Glomerular visceral epithelial cell (primary cell): ENCODE measurements around the gene BORCS8.

Source experiments
- DNase-seq: peaks from one replicate; pipeline ENCODE4 v3.0.0-alpha.2; 2016; ENCODE audit errors: extremely low spot score

BORCS8 gene

DNA sequence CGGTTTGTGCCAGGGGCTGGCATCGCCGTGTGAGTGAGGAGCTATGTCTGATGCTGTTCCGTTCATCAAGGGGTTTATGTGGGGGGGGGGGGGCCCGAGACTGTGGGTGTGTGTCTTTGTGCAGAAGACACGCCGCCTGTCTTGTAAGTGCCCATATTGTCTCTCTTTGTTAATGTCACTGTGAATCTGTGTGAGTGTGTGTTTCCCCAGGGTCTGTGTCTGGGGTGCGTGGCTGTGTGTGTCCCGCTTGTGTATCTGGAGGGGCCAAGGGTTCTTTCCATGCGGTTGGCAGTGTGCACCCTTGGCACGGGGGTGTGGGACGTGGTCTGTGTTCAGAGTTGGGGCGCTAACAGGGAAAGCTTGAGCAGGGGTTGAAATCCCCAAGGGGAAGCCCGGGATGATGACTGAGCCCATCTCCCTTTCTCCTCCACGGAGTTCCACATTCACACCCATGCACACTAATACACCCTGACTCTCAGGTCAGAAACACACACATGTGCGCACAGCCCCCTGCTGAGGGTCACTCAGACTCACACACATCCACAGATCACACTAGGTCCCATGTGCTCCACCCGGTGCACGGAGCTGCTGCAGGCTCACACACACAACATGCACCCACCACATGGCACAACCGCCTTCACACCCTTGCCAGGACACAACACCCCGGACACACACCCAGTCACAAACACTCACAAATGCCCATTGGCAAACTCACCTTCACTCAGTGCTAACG lies 21.6 kb upstream of the BORCS8 start:
- DNase-seq: no peak

DNA sequence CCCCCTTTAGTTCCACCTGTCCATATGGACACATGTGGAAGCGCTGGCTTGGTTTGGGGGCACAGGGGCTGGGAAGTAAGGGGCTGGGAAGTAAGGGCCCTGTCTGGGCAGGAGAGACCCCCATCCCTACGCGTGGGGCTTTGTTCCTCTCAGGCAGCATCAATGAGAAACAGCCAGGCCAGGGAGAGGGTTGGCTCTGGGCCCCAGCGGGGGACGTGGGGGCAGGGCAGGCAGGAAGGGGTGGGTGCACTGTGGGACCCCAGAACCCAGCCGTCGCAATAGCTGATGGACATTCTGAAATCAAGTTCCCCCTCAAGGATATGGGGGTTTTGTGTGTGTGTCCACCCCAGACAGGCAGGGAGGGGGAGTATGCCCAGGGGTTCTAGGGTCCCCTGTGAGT lies 21.0 kb upstream of the BORCS8 start:
- DNase-seq: no peak

DNA sequence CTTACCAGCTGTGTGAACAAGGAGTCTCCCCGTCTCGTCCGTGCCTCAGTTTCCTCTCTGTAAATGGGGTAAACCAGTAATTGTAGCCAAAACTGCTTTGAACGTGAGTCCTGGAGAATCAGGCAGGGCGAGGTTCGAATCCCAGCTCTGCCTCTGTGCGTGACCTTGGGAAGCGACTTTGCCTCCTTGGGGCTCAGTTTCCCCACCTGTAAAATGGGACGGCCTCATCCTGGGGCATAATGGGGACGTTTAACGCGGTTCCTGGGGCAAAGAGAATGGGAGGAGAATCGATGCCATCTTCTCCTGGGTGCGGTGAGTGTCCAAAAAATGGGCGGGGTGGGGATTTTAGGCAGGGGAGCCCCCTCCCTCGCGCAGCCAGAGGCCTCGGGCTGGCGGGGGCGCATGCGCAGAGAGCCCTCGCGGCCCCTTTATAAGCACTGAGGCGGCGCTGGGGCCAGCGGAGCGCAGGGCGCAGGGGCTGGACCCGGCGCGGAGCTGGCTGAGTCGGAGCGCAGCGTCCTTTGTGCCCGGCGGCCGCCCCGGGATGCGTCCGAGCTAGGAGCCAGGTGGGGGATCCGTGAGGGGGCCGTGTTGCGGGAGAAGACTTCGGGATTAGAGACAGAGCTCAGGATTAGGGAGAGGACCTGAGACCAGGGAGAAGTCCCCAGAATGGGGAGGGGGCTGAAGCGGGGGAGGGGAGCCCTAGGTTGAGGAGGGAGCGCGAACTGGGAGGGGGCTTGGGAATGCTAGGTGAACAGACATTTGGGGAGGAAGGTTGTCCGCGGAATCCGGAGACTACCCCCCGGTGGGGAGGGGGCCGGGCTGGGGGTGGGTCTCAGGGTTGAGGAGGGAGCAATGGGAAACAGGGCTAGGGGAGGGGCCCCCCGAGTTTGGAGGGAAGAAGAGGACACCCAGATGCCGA lies 19.8 kb upstream of the BORCS8 start, which contains the start of gene NCAN:
Gene NCAN, plus strand, starts transcription at position 460 of the 922 bp plus-strand sequence. CDS start 4,996 bp downstream, outside the sequence.
- DNase-seq: no peak

DNA sequence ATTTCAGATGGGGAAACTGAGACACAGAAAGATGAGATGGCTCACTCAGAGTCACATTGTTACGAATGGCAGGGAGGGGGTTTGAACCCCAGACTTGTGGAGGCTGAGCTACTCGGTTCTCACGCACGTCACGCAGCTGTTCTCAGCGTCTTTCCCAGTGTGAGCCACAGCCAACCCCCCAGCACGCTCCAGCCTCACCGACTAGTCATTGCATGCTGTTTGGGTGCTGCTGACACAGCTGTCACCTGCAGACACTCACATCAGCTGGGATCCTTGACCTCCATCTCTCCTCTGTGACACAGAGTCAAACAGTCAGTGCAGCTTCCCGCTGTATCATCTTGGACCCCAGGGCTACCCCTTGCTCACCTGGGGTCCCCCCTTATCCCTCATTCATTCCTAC lies 17.4 kb upstream of the BORCS8 start:
- no peak for DNase-seq

DNA sequence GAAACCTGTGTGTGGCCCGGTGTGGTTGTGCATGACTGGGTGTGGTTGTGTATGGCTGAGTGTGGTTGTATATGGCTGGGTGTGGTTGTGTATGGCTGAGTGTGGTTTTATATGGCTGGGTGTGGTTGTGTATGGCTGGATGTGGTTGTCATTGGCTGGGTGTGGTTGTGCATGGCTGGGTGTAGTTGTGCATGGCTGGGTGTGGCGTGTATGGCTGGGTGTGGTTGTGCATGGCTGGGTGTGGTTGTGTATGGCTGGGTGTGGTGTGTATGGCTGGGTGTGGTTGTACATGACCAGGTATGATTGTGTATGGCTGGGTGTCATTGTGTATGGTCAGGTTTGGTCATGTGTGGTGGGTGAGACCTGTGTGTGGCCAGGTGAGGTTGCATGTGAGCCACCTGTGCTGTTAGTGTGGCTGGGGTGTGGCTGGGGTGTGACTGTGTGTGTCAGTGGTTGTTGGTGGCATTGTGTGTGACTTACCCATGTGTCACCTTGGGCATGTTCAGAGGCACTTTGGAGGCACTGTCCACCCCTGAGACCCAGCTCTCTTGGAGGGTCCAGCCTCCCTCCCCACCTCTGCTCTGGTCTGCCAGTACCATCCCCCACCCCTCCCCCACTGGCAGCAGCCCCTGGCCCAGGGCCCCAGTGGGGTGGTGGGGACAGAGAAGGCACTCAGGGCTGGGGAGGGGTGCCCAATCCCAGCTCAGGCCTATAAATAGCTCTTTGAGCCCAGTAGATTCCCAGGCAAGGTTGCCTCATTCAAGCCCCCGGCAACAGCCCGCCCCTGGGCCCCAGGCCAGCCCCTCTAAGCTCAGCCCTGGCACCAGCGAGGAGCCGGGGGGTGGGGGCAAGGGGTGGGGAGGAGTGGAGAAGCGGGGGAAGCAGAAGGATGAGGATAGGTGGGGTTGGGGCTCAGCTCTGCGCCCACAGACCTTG lies 16.0 kb upstream of the BORCS8 start:
- no peak for DNase-seq

DNA sequence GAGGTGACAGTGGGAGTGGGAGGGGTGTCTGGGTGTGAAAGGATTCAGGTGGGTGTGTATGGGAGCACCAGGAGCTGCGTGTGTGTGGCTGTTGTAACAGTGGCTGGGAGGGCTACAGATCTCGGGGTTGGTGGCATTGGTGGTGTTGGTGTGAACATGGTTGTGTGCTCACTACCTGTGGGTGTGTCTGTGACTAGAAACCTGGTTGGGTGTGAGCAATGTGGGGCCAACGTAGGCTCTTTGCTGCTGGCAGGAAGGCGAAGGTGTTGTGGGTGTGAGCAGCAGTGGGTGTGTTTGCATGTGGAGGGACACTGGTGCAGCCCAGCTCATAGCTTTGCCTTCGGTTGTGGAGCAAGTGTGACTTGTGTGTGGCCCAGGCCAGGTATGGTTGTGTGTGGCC lies 15.0 kb upstream of the BORCS8 start:
- no peak for DNase-seq

DNA sequence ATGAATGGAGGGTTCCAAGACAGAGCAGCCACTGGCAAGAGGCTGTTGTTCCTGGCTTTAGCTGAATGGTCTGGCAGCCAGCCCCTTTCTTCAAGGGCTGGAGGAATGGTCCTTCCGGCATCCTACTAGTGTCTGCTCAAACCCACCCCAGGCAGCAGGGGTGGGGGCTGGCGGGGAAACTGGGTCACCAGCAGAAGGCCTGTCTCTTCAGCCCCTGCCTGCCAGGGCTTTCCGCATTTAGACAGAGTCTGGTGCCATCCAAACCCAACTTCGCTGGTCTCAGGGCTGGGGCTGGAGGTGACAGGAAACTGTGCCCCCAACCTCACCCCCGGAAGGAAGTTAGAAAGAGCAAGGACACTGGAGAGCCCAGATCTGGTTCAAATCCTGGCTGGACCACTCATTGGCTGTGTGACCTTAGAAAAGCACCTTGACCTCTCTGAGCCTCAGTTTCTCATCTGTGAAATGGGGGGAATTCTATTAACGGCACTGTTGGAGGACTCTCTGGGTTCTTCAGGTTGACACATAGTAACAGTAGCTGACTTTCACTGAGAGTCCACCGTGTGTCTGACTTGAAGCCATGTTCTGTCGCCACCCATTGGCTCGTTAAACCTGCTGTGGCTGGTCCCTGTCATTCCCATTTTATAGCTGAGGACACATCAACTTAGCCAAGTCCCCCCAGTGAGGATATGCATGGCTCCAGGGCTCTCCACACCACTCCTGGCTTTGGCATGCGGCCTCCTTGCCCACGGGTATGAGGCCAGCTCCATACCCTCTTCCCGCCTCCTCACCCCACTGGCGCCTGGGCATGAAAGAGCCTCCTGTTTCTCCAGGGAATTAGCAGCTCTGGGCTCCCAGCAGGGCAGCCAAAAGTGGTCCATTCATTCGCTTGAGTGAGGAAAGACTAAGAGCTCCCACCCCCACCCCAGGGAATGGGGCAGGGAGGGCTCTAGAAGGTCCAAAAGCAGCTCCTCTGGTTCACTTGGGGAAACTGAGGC lies 13.8 kb upstream of the BORCS8 start:
- no peak for DNase-seq

DNA sequence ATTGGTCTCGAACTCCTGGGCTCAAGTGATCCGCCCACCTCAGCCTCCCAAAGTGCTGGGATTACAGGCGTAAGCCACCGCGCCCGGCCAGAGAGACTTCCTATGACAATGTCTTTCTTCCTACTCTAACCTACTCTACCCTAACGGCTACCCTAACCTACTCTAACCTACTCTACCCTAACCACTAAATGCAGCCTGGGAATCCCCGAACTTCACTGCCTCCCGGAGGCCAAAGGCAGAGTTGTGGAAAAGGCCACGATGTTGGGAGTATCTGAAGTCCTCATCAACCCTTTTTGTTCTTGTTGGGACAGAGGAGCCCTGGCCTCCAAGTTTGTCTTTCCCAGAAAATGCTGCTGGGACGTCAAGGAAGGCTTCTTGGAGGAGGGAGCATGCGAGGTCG lies 12.2 kb upstream of the BORCS8 start:
- no peak for DNase-seq

DNA sequence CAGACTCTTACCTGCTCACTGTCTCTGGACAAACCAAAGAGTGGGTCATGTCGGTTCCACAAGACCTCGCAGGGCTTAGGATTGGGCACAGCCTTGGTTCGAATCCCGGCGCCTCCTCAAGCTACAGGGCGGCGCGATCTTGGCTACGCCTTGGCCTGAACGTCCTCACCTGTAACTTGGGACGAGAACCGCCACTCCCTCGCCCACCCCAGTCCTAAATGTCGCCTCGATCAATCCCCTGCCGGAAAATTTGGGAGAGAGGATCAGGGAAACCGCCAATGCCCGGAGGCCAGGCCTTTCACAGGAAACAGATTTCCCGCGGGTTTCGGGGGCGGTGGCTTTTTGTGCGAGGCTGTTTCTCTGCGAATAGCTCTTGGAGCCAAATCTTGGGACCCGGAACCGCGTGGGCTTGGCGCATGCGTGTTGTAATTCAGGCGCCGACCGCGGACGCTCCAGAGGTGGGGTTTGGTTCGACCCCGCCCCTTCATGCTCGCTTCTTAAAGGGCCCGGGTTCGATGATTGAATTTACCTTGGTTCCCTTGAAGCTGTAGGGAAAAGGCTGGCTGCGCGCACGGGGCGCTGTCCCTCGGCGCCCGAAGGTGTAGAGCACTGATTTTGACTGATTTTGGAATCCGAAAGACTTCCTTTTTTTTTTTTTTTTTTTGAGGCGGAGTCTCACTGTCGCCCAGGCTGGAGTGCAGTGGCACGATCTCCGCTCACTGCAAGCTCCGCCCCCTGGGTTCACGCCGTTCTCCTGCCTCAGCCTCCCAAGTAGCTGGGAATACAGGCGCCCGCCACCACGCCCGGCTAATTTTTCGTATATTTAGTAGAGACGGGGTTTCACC lies 11.3 kb upstream of the BORCS8 start, which contains the start of gene NR2C2AP:
Gene NR2C2AP, minus strand, starts transcription at position 403 of the 845 bp plus-strand sequence. Its CDS starts 354 bp downstream, at position 49.
- peak; percentile 95 for DNase-seq

DNA sequence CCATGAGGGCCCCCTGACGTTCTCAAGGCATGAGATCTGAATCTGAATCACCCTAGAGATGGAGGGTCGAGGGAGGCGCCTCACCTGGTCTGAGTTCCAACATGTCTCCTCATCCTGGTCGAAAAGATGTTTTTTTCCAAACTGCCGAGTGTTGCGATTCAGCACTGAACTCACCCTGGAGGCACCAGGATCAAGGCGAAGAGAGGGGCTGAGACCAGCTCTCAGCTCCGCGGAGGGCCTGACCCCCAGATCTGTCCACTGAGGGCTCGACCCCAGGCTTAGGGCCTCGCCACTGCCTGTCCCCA lies 10.7 kb upstream of the BORCS8 start:
- DNase-seq: no peak

DNA sequence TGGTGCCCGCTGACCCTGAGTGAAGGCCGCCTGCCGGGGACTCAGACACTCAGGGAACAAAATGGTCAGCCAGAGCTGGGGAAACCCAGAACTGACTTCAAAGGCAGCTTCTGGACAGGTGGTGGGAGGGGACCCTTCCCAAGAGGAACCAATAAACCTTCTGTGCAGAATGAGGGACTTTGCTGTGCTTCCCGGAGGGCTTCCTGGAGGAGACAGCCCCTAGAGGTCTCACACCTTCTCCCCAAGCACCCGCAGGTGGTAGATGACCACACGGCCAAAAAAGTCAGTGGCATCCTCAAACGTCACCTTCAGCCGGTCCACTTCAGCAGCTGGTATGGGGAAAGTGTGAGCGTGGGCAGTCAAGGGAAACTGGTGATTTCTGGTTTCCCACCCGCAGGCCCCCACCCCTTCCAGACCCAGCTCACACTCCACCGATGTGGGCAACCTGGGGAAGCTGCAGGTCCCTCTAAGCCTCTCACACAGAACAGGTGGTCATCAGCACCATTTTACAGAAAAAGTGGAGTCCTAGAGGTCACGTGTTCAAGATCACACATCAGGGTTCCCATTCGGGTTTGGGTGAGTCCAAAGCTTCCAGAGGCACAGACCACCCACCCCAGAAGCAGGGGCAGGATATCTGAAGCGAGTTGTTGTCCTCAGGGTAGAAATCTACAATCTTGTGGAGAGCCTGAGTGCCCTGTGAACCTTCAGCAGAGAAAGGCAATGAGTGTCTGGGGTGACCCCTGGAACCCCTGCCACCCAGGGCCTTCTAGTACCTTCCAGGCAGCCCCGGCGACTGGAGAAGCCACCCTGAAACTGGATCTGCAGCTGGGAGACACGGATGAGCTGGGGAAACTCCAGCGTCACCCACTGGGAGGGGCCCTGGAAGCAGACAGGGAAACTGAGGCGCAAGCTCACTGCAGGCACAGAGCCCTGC lies 10.0 kb upstream of the BORCS8 start:
- no peak for DNase-seq

DNA sequence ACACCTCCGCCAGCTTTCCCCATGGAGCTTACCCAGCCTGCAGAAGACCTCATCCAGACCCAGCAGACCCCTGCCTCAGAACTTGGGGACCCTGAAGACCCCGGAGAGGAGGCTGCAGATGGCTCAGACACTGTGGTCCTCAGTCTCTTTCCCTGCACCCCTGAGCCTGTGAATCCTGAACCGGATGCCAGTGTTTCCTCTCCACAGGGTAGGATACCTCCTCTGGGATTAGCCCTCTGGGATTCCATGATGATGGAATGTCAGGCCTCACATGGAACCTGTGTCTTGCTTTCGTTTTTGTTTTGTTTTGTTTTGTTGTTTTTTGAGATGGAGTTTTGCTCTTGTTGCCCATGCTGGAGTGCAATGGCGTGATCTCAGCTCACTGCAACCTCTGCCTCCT lies 2.0 kb upstream of the BORCS8 start:
- DNase-seq: no peak

DNA sequence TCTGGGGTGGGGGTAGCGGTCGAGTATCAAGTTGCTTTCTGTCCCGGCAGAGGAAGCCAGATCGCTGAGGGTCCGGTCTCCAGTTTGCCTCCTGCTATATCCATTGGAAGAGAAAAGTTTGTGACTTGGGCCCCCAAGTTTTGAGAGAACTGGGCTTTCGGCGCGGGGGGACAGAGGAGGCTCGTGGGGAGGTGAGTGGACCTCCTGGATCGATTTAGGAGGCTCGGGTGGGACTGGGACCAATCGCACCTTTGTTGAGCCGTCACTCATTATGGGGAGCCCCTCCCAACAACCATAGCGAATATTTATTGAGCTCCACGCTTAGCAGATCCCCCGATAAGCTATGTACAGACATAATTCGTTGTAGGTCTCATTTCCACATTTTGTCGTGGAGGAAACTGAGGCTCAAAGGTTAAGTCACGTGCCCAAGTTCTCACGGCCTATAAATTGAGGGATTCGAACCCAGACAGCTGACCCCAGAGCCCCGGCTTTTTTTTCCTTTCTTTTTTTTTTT lies 1.0 kb upstream of the BORCS8 start:
- DNase-seq: no peak

DNA sequence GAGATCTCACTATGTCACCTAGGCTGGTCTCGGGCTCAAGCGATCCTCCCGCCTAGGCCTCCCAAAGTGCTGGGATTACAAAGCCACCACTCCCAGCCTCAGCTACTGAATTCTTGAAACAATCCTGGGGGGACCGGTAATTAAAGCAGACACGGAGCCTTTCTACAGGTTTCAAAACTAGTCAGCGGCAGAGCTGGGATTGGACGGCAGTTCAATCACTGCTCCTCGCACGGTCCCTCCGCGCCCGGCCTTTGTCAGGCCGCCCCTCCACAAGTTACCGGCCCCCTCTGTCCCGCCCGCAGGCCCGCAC lies 229 bp downstream of the BORCS8 start:
- no peak for DNase-seq

DNA sequence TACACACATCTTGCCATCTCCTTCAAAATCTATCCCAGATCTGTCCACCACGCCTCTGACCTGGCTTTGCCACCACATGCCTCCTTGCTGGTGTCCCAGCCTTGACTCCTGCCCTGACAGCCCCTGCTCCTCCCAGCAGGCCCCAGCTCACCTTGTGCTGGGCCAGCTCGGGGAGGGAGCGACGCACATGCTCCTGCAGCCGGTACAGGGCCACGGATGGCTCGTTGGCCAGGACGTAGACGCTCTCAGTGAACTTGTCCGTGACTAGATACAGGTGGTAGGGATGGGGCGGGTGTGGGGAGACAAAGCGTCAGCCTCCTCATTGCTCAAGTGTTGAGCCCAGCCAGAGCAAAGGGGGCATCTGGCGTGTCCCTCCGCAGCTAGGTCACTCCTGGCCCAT lies 5.2 kb downstream of the BORCS8 start:
- DNase-seq: no peak

DNA sequence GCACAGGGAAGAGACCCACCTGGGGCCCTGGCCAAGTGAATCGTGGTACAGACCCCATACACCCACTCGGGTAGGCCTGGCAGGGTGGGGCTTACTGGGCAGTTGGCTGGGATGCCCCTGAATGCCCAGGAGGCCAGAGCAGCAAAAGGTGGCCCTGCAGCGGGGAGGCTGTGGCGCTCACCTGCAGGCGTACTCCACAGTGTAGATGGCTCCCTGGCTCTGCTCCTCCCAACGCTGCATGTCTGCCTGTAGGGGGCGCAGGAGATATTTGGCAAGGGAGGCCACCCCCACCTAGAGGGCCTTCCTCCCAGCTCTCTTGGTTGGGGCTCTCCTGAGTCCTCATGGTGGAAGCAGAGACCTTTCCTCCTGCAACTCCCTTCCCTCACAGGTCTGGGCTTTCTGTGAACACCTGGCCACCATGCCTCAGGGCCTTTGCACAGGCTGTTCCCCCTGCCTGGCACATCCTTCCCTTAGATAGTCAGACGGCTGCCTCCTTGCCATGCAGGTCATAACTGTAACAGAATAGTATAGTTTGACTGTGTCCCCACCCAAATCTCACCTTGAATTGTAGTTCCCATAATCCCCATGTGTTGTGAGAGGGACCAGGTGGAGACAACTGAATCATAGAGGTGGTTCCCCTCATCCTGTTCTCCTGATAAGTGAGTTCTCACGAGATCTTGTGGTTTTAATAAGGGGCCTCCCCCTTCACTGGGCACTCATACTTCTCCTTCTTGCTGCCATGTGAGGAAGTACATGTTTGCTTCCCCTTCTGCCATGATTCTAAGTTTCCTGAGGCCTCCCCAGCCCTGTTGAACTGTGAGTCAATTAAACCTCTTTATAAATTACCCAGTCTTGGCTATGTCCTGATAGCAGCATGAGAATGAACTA lies 5.9 kb downstream of the BORCS8 start:
- DNase-seq: peak; percentile 40

DNA sequence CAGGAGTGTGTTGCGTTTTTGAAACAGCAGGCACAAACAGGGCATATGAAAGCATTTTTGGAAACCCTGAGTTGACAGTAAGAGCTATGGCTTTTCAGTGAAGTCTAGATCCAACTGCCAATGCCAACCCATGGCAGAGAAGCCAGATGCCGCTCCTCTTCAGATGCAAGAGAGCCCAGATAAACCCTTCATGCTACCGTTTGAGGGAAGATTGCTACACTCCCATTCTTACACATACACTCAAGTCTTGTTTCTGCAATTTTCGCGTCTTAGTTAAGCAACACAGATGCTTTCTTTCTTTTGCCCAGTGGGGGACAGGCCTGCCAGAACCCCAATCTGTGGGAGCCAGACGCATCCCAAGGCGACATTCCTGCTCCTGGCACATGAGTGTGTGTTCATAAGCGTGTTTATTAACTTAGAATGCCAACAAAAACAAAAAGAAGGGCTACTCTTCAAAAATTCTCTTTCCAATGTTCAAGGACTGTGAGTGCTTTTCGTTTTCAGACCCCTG lies 10.4 kb downstream of the BORCS8 start:
- DNase-seq: no peak
